ENCODE measurements around the gene CBR1. TPM values are rescaled to one million over a fixed set of nuclear protein-coding genes. Genes with fewer than 3 reads are reported as not detected.
A peak's percentile ranks its signal among the peaks of the same experiment; 100 is the strongest.
"Not testable (repeated sequence)": the region's sequence is repeated elsewhere in the genome, so short reads cannot be mapped to it uniquely, and the experiment has no call there.

The CBR1 gene
- total RNA-seq, 2 experiments from 2014 or later, result 40.7 to 43.8 TPM

GRCh38 chr21:36060159-36060921, 9.5 kb upstream of the CBR1 start, which contains the start of gene SETD4:
TSS of gene SETD4 (minus strand) at chr21:36060526. CDS start at chr21:36058888, 1,638 bp downstream.
- peak within 1 kb of the TSS; percentile 96 for H3K27ac Mint-ChIP-seq
- peak within 1 kb of the TSS; percentile 90 for H3K4me3 Mint-ChIP-seq
- no peaks in the 10 kb centered on the region for H3K27me3 Mint-ChIP-seq
- peak; percentile 97 for DNase-seq
- peak; percentile 90 for ATAC-seq (ENCODE audit: low read depth)
- H3K4me1 Mint-ChIP-seq, result peaks cover 15% of the 10 kb centered on the region
- no peaks in the 10 kb centered on the region for H3K9me3 Mint-ChIP-seq
- POLR2A ChIA-PET, result interaction anchor here (0.7 to 2.8 kb wide), 11 partner anchors 10 to 1207 kb away, joined by 3 to 43 read pairs (median 4); partner anchors contain the start of genes CBR1, MORC3 and VPS26C
- H3K36me3 Mint-ChIP-seq, result peaks cover 15% of the 10 kb centered on the region

DNA sequence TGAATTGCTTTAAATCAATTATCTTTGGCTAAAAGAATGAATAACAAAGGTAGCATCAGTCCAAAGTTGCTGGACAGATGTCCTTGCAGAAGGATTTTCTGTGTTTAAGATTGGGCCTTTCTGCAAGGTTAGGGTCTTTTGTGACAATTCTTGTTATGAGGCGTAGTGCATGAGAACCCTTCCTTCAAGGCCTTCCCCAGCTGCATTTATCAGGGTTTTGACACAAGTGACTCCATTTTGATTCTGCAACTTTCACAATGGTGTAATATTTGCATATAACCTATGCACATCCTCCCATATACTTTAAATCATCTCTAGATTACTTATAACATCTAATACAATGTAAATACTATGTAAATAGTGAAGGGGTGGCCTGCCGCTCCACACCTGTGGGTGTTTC, 8.4 kb upstream of the CBR1 start:
- Mint-ChIP-seq H3K9me3 (no peaks in the 10 kb centered on the region), H3K4me1 (peaks cover 22% of the 10 kb centered on the region), H3K36me3 (peaks cover 9% of the 10 kb centered on the region), H3K27me3 (no peaks in the 10 kb centered on the region), H3K4me3 (no peak overlapping the region), H3K27ac (no peak overlapping the region)
- DNase-seq (no peak), ATAC-seq (ENCODE audit: low read depth) (no peak)
- POLR2A ChIA-PET, result no interaction called here

GRCh38 chr21:36063375-36064084, 6.3 kb upstream of the CBR1 start:
- Mint-ChIP-seq H3K27me3 (no peaks in the 10 kb centered on the region), H3K4me1 (peaks cover 15% of the 10 kb centered on the region), H3K36me3 (peaks cover 1% of the 10 kb centered on the region), H3K27ac (no peak overlapping the region), H3K9me3 (peaks cover 1% of the 10 kb centered on the region), H3K4me3 (no peak overlapping the region)
- DNase-seq (no peak), ATAC-seq (ENCODE audit: low read depth) (no peak)
- POLR2A ChIA-PET, result no interaction called here

DNA sequence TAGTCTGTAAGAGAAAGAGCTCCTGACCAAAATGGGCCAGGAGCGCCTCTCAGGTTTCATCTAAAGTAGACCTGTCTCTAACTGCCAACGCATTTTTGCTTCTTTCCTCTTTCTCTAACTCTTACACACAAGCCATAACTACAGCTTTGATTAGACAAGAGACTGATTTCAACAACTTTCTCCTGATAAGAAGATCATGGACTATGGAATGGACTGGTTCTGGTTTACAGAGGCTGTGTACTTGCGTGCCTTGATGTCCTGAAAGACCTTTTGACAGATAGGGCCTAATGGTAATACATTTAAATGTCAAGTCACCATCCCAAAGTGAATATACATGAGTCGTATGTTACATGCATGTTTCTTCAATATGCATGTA, 5.8 kb upstream of the CBR1 start:
- no peak for DNase-seq
- peaks cover 18% of the 10 kb centered on the region for H3K4me1 Mint-ChIP-seq
- H3K36me3 Mint-ChIP-seq, result peaks cover 5% of the 10 kb centered on the region
- H3K27ac Mint-ChIP-seq, result no peak overlapping the region
- no peak for ATAC-seq (ENCODE audit: low read depth)
- H3K4me3 Mint-ChIP-seq, result no peak overlapping the region
- H3K9me3 Mint-ChIP-seq, result peaks cover 5% of the 10 kb centered on the region
- no peaks in the 10 kb centered on the region for H3K27me3 Mint-ChIP-seq
- POLR2A ChIA-PET, result no interaction called here

GRCh38 chr21:36065497-36066036, 4.3 kb upstream of the CBR1 start:
- POLR2A ChIA-PET, result interaction anchor here (1.2 kb wide), 1 partner anchor 13 kb away, joined by 5 read pairs; no protein-coding TSS in a partner anchor
- peaks cover 22% of the 10 kb centered on the region for H3K4me1 Mint-ChIP-seq
- peak; percentile 10 for ATAC-seq (ENCODE audit: low read depth)
- H3K36me3 Mint-ChIP-seq, result peaks cover 11% of the 10 kb centered on the region
- H3K27me3 Mint-ChIP-seq, result no peaks in the 10 kb centered on the region
- peaks cover 8% of the 10 kb centered on the region for H3K9me3 Mint-ChIP-seq
- no peak overlapping the region for H3K27ac Mint-ChIP-seq
- no peak for DNase-seq
- H3K4me3 Mint-ChIP-seq, result no peak overlapping the region

GRCh38 chr21:36068748-36069398, 951 bp upstream of the CBR1 start:
- H3K36me3 Mint-ChIP-seq, result peaks cover 33% of the 10 kb centered on the region

GRCh38 chr21:36070999-36071398, 1.2 kb downstream of the CBR1 start:
- peak overlapping the region; percentile 62 for H3K27ac Mint-ChIP-seq
- ATAC-seq (ENCODE audit: low read depth) (no peak), DNase-seq (no peak)
- H3K9me3 Mint-ChIP-seq, result peaks cover 8% of the 10 kb centered on the region
- H3K36me3 Mint-ChIP-seq, result peaks cover 33% of the 10 kb centered on the region
- peaks cover 32% of the 10 kb centered on the region for H3K4me1 Mint-ChIP-seq
- H3K27me3 Mint-ChIP-seq, result no peaks in the 10 kb centered on the region
- peak overlapping the region; percentile 88 for H3K4me3 Mint-ChIP-seq
- POLR2A ChIA-PET, result interaction anchor here (0.7 to 3.3 kb wide), 6 partner anchors 8 to 908 kb away, joined by 5 to 43 read pairs (median 7); partner anchors contain the start of genes MORC3 and SETD4

More at GRCh38 chr21:36068748-36069398, 951 bp upstream of the CBR1 start:
- H3K27me3 Mint-ChIP-seq, result no peaks in the 10 kb centered on the region
- no peak for ATAC-seq (ENCODE audit: low read depth)
- H3K4me3 Mint-ChIP-seq, result peak overlapping the region; percentile 88
- peaks cover 8% of the 10 kb centered on the region for H3K9me3 Mint-ChIP-seq
- POLR2A ChIA-PET, result interaction anchor here (0.7 to 3.3 kb wide), 8 partner anchors 9 to 251 kb away, joined by 3 to 43 read pairs (median 6); partner anchors contain the start of genes MORC3 and SETD4
- DNase-seq, result no peak
- peaks cover 37% of the 10 kb centered on the region for H3K4me1 Mint-ChIP-seq
- no peak overlapping the region for H3K27ac Mint-ChIP-seq

DNA sequence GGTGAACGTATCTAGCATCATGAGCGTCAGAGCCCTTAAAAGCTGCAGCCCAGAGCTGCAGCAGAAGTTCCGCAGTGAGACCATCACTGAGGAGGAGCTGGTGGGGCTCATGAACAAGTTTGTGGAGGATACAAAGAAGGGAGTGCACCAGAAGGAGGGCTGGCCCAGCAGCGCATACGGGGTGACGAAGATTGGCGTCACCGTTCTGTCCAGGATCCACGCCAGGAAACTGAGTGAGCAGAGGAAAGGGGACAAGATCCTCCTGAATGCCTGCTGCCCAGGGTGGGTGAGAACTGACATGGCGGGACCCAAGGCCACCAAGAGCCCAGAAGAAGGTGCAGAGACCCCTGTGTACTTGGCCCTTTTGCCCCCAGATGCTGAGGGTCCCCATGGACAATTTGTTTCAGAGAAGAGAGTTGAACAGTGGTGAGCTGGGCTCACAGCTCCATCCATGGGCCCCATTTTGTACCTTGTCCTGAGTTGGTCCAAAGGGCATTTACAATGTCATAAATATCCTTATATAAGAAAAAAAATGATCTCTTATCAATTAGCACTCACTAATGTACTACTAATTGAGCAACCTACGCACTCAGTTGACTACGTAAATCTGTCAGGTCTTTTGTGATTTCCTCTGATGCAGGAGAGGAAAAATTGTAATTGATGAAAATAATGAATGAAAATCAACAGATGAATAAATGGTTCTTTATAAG, 2.8 kb downstream of the CBR1 start:
- Mint-ChIP-seq H3K4me1 (peaks cover 35% of the 10 kb centered on the region), H3K4me3 (peak overlapping the region; percentile 40), H3K27ac (no peak overlapping the region), H3K9me3 (peaks cover 7% of the 10 kb centered on the region), H3K36me3 (peaks cover 36% of the 10 kb centered on the region), H3K27me3 (no peaks in the 10 kb centered on the region)
- ATAC-seq (ENCODE audit: low read depth) (no peak), DNase-seq (no peak)
- POLR2A ChIA-PET, result interaction anchor here (1.2 kb wide), 1 partner anchor 13 kb away, joined by 4 read pairs; the partner anchor contains the start of gene SETD4

- peaks cover 7% of the 10 kb centered on the region for H3K9me3 Mint-ChIP-seq
- no peak overlapping the region for H3K27ac Mint-ChIP-seq
- peaks cover 37% of the 10 kb centered on the region for H3K4me1 Mint-ChIP-seq
- POLR2A ChIA-PET, result interaction anchor here (1.2 kb wide), 1 partner anchor 13 kb away, joined by 4 read pairs; the partner anchor contains the start of gene SETD4
- ATAC-seq (ENCODE audit: low read depth), result no peak
- peaks cover 36% of the 10 kb centered on the region for H3K36me3 Mint-ChIP-seq
- H3K4me3 Mint-ChIP-seq, result no peak overlapping the region
- H3K27me3 Mint-ChIP-seq, result no peaks in the 10 kb centered on the region
- no peak for DNase-seq
These were observed 3.4 kb downstream of the CBR1 start for GRCh38 chr21:36073181-36073580.

- ATAC-seq (ENCODE audit: low read depth); H3K27me3 Mint-ChIP-seq; H3K4me3 Mint-ChIP-seq; POLR2A ChIA-PET; DNase-seq; H3K9me3 Mint-ChIP-seq; H3K27ac Mint-ChIP-seq: not testable (repeated sequence)
- peaks cover 40% of the 10 kb centered on the region for H3K4me1 Mint-ChIP-seq
- H3K36me3 Mint-ChIP-seq, result peaks cover 38% of the 10 kb centered on the region
These were observed 4.1 kb downstream of the CBR1 start for GRCh38 chr21:36073911-36074310.

DNA sequence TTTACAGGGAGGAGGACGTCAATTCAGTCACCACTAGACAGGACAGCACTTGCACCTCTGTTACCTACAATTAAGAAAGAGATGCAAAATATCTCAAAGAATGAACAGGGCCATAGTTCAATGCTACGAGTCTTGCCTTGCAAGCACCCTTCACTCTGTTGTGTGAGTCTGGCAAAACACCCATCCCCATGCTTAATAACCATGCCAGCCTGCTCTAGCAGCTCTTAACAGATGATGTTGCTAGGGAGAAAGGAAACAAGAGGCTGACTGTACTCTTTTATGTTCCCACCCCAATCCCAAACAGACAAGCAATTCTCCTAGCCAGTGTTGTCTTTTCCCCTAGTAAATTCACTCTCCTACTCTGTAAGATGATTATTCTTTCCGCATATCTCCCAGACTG, 5.3 kb downstream of the CBR1 start:
- Mint-ChIP-seq H3K4me3 (no peak overlapping the region), H3K4me1 (peaks cover 44% of the 10 kb centered on the region), H3K27me3 (no peaks in the 10 kb centered on the region), H3K27ac (no peak overlapping the region), H3K36me3 (peaks cover 42% of the 10 kb centered on the region), H3K9me3 (peaks cover 11% of the 10 kb centered on the region)
- ATAC-seq (ENCODE audit: low read depth) (no peak), DNase-seq (no peak)
- POLR2A ChIA-PET, result no interaction called here

GRCh38 chr21:36075953-36076352, 6.1 kb downstream of the CBR1 start:
- H3K27me3 Mint-ChIP-seq, result no peaks in the 10 kb centered on the region
- peak overlapping the region; percentile 11 for H3K27ac Mint-ChIP-seq
- DNase-seq (no peak), ATAC-seq (ENCODE audit: low read depth) (no peak)
- H3K9me3 Mint-ChIP-seq, result peaks cover 11% of the 10 kb centered on the region
- POLR2A ChIA-PET, result no interaction called here
- peaks cover 41% of the 10 kb centered on the region for H3K36me3 Mint-ChIP-seq
- H3K4me1 Mint-ChIP-seq, result peaks cover 39% of the 10 kb centered on the region
- no peak overlapping the region for H3K4me3 Mint-ChIP-seq
